T47D (cell line): ENCODE measurements around the gene CELSR1.
A peak's percentile ranks its signal among the peaks of the same experiment; 100 is the strongest.

Source experiments
- DNase-seq, 2 experiments: peaks; one replicate each; pipeline versions ENCODE4 v3.0.0 to v3.0.0-alpha.2; 2011 to 2012; ENCODE audit warnings: low read depth in 1 of 2, low spot score in 1 of 2
- JUND ChIP-seq: IDR thresholded peaks from 2 replicates; pipeline ENCODE4 v1.6.1; 2012; ENCODE audit warnings: low read depth
- in situ Hi-C: cut with HindIII; loops from 2 replicates; pipeline ENCODE4 v1.10.0; 2016; ENCODE audit warnings: low sequenced_read_pairs, low pct_unique_long_range_greater_than_20kb

Gene CELSR1

GRCh38 chr22:46573781-46574437, 36.5 kb upstream of the CELSR1 start:
- no peak for TF ChIP-seq JUND
- in situ Hi-C loops, result no loop called here
- DNase-seq, result peak in 1 of 2 experiments; percentile 40

GRCh38 chr22:46572911-46573780, 35.7 kb upstream of the CELSR1 start:
- no peak for TF ChIP-seq JUND
- DNase-seq, result no peak
- in situ Hi-C loops, result no loop called here

GRCh38 chr22:46571642-46572250, 34.3 kb upstream of the CELSR1 start:
- no peak for DNase-seq
- in situ Hi-C loops, result no loop called here
- no peak for TF ChIP-seq JUND

- in situ Hi-C loops, result no loop called here
- TF ChIP-seq JUND, result no peak
- no peak for DNase-seq
Observed at GRCh38 chr22:46569848-46570695, 32.7 kb upstream of the CELSR1 start.

- TF ChIP-seq JUND, result no peak
- in situ Hi-C loops, result no loop called here
- no peak for DNase-seq
Observed at GRCh38 chr22:46569055-46569847, 31.8 kb upstream of the CELSR1 start.

GRCh38 chr22:46568102-46568809, 30.8 kb upstream of the CELSR1 start:
- TF ChIP-seq JUND, result no peak
- no peak for DNase-seq
- in situ Hi-C loops, result no loop called here

- DNase-seq, result no peak
- in situ Hi-C loops, result no loop called here
- no peak for TF ChIP-seq JUND
Observed at GRCh38 chr22:46567471-46567870, 30.1 kb upstream of the CELSR1 start.

GRCh38 chr22:46564084-46564714, 26.8 kb upstream of the CELSR1 start:
- TF ChIP-seq JUND, result no peak
- DNase-seq, result no peak
- in situ Hi-C loops, result no loop called here

GRCh38 chr22:46563381-46564083, 26.1 kb upstream of the CELSR1 start:
- TF ChIP-seq JUND, result no peak
- peak; percentile 72 to 75 for DNase-seq
- in situ Hi-C loops, result no loop called here

GRCh38 chr22:46561435-46561905, 24.1 kb upstream of the CELSR1 start:
- DNase-seq, result peak in 1 of 2 experiments; percentile 87
- in situ Hi-C loops, result no loop called here
- no peak for TF ChIP-seq JUND
